Fibroblast of the conjunctiva (primary cell): ENCODE measurements around the gene ACTR3.

Experiments used
- DNase-seq: peaks from one replicate; pipeline ENCODE4 v3.0.0-alpha.2; 2010; ENCODE audit warnings: low read depth

The ACTR3 gene

DNA sequence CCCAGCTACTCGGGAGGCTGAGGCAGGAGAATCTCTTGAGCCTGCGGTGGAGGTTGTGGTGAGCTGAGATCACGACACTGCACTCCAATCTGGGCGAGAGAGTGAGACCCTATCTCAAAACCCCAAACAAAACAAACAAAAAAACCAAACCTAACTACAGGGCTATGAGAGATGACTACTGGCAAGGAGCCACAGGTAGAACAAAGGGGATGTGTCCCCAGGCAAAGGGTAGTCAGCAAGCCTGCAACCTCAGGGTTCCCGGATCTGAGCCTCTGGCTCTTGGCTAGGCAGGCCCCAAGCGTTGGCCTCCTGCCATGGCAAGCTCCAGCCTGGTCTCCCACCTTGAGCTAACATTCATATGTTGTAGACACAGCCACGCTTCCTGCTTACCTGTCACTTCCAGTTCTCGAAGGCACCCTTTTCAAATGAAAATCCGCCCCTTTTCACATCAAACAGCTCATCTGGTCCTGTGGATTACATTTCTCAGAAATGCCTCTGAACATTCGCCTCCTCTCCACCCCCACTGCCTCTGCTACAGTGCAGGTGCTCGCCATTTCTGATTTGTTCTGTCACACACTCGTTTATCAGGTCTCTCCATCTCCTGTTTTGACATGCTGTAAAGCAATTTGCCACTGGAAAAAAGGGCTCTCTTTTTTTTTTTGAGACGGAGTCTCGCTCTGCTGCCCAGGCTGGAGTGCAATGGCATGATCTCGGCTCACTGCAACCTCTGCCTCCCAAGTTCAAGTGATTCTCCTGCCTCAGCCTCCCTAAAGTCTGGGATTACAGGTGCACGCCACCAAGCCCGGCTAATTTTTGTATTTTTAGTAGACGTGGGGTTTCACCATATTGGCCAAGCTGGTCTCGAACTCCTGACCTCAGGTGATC lies 13.1 kb upstream of the ACTR3 start:
- no peak for DNase-seq

DNA sequence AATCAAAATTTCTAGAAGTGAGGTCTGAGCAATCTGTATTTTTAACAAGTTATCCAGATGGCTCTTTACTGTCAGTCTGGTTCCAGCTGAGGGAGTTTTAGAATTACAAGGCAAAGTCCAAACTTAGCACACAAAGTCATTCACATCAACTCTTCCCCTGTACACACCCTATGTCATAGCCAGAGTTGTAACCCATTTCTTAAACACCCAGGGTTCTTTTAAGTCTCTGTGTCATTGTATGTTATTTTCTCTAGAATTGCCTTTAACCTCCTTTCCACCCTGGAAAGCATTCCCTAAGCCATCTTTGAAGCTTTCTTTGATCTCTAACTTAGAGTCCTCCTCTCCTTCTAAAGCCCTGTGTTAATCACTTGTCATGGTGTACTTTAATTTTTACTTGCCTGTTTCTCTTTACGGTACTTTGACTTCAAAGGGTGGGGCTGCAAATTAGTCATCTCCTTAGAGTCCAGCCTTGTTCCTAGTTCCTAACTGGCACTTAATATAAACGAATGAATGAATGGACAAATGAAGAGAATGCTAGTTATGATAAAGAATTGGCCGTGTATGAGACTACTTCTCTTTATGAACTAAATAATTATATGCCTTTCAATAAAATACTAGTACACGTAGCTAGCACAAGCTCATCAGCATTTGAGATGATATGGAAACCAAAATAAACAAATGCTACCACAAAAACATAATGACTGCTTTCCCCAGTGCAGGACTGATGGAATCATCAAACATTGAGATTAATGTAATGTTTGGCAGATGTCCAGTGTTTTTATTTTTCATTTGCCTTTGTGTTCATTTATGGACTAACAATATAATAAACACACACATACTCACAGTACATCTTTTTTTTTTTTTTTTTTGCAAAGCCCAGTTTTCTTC lies 11.9 kb upstream of the ACTR3 start:
- no peak for DNase-seq

DNA sequence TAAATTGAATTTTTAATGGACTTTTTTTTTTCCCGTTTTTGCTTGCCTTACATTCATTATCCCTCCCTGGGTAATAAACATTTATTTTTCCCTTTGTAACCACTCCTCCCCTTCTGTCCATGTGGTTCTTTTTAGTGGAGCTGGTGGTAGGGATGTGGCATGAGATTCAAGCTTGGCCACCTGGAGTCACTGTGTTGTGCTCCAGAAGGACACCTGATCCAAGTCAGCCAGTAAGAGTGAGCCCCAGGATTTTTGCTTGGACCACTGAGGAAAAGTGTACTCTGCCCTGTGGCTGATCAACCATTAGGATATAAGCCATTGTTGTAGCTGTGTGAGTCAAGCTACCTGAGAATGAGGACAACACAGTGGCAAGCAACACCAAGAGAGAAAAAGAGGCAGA lies 11.1 kb upstream of the ACTR3 start:
- DNase-seq: no peak

DNA sequence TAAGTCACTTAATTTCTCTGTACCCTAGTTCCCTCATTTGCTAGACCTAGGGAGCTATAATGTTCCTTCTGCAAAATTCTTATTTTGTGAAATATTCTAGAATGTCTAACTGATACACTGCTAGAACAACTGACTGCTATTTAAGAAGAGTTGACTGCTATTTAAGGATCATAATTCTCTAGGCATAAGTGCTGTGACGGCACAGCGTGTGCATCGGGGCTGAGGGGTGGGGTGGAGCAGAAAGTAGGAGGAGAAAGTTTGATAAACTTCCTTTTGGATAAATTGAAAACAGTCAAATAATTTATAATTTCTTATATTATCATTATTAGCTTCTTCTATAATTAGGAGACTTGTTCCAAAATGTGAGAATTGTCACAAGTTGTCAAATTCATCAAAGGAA lies 10.4 kb upstream of the ACTR3 start:
- no peak for DNase-seq

DNA sequence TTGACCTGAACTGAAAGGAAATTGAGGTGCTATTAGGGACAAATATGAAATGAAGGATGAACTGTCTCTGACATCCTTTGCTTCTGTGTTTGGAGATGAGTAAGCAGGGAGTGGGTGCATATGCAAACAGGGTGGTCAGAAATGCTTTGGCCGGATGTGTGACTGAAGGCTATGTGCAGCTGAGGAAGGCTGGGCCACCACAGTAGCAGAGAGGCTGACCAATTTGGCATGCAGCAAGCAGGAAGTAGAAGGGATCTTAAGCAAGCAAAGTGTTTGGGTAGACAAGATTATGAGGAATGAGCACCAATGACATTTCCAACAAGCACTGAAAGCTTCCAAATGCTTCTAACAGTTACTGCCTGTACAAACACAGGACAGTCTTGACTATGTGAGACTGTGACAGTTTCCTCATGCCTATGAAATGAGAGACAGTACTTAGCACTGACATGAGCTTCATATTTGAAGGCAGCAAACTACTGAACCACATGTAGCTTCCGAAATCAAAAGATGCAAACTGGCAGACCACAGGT lies 3.3 kb upstream of the ACTR3 start:
- no peak for DNase-seq

DNA sequence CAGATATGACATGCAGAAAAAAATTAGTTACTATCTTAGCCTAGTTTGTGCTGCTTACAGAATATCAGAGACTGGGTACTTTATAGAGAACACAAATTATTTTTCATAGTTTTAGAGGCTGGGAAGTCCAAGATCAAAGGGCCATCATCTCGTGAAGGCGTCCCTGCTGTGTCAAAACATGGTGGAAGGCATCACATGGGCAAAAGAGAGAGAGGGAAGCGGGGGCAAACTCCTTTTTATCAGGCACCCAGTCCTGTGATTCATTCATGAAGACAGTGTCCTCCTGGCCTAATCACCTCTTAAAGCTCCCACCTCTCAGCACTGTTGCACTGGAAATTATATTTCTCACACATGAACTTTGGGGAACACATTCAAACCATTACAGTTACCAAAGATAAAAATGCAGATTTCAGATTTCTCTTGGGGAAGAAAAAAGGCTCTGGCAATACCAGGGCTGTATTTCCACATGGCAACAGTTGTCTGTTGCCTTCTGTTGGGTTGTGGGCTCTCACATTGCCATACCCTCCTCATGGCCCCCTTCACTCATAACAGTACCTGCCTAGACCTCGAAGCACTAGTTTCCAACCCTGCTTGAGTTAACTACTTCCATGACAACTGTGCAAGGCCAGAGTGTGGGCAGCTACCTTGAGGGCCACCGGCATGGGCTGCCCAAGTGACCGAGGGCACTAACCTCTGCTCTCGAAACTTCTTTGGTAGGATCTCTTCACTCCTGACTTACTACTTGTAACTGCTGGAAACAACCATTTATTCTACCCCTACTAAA lies 2.7 kb upstream of the ACTR3 start:
- no peak for DNase-seq

DNA sequence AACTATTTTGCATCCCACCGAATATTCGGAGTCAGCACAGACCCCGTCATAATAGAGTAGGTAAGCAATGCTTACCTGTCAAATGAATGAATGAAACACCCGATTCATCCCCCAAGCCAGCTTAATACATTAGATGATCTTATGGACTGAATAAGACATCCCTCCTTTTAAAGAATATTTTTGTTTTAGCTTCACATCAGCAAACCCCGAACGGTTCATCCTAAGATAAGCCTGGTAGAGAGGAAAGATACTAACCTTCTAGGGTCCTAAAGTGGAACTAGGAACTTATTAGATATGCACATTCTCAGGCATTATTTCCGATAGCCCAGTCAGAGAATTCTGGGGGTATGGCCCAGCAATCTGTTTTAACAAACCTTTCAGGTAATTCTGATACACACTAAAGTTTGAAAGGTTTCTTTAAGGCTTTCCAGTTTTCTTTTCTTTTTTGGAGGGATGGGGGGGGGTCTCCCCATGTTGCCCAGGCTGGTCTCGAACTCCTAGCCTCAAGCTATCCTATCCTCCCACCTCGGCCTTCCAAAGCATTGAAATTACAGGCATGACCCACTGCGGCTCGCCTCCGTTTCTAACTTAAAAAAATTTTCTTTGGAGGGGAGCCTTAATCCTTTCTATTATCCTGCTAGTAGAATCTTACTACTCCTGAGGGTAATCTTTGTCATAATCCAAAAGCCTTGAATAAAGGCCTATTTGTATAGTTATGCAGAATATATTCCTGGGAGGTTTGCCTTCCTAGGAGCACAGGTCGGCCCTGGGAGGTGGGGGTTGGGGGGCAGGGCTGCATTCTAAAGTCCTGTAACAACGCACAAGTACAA lies 1.0 kb upstream of the ACTR3 start:
- no peak for DNase-seq

DNA sequence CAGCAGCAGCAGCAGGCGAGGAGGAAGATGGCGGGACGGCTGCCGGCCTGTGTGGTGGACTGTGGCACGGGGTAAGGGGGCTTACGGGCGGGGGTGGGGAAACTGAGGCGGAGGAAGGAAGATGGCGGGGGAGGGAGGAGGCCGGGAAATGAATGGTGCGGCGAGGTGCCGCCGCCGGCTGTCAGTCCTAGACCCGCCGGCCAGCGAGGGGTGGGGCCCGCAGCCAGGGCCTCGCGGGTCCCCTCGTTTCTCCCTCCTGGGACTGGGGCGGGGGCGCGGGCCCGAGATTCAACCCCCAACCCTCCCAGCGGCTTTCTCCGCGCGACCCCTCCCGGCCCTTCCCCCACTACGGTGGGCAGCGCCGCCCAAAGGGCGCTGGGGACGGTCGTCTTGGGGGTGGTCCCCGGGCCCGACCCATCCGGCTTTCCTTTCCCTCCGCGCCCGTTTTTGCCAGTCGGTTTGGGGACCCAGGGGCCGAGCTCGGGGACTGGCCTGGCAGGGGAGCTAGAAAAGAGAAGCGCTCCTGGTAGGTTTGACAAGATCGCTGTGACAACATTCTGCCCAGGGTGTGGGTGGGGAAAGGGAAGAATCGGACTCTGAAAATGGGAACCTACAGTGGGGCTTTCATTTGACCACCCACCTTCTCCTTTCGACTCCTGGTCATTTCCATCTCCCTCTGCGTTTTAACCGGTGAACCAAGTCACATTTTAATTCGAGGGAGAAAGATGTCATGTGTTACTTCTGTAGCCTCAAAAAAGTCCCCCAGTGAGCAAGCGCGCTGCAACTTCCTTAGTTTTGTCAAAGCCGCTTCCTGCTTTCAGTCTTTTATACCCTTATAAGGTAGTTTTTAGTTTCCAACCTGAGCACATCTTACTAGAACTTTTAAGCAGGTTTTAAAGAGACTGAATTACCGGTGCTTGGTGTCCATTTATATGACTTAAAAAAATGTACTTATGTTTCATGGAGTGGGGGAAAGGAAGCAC lies 655 bp downstream of the ACTR3 start:
- peak; percentile 63 for DNase-seq

DNA sequence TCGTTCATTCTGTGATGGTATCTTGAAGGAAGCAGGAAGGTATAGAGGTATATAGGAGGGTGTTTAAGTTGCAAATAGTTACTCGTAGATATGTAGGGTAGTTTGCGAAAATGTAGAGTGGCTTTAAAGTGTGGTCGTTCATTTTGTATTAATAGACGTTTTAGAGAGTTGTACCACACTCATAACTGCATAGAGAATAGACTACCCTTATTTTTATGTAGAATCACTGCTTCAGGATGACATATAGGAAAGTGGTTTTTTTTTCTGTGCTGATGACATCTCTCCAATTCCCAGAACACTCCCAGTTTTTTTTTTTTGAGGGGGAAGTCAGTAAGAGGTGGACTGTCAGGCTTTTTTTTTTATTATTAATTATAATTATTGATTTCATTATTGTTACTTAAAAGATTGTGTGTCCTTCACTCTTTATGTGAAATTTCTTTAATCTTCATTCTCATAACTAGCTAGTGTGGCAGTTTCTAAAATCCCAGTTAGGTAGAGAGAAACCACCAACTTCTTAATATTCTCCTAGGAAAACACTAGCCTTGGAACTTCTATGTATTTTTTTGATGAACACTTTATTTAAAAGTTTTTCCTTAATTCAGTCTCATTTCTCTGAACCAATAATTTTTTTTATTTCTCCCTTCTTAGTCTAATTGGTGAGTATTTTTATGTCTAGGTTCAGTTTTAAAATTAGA lies 1.5 kb downstream of the ACTR3 start:
- no peak for DNase-seq

DNA sequence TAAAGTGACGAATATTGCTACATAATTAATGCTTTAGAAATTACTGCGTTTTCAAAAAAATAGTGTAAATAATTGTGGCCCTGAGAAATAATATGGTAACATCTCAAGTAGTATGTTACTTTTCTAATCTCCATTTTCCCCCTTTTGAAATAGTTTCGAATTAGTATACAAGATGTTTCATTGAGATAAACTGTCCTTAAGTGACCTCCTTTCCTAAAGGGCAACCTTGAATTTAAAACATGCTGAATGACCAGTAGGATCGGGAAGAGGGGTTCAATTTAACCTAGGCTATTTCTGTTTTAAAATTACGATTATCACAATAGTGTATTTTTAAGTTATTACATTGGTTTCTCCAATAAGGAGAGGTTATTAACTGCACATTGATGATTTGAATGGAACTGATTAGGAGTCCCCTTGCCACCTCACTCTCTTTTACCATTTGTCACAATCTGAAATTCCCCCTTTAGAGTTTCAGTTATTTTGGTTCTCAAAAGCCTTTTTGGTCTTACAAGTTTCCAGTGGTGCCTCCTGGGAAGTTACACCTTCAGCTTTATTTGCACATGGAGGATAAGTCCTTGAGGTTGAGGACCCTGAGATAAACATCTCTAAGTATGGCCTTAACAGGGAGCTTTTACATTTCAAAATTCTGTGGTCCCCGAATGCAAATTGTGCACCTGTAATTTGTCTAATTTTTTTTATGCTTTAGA lies 2.3 kb downstream of the ACTR3 start:
- DNase-seq: no peak

DNA sequence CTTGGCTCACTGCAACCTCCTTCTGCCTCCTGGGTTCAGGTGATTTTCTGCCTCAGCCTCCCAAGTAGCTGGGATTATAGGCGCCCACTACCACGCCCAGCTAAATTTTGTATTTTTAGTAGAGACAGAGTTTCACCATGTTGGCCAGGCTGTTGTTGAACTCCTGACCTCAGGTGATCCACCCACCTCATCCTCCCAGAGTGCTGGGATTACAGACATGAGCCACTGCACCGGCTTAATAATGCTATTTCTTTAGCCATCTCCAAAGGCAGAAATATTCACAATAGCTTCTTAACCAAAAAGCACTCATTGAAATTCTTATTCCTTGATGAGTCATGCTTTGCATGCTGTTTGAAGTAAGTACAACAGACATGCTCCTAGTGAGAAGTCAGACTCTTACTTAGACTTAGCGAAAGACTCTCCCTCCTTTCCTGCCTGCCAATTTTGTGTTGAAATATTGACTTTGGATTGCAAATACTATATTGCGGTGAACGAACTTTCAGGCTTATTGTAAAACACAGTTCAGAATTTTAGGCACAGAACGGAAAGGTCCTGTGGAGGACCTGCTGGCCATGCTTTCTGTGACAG lies 4.4 kb downstream of the ACTR3 start:
- peak; percentile 93 for DNase-seq

DNA sequence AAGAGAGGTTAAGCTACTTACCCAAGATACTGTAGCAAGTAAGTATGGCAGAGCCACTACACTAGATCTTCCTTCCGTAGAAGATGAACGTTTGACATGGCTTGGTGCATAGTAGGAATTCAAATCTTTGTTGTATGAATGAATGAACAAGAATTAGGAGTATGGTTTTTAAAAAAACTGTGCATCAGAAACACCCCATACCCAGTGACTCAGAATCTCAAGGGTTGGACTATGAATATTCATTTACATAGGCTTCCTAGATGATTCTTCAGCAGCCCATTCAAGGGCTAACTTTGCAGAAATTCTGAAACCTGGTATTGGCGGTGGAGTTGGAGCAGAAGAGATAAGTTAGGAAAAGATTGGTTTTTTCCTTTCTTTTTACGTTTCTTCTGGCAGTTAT lies 5.4 kb downstream of the ACTR3 start:
- no peak for DNase-seq

DNA sequence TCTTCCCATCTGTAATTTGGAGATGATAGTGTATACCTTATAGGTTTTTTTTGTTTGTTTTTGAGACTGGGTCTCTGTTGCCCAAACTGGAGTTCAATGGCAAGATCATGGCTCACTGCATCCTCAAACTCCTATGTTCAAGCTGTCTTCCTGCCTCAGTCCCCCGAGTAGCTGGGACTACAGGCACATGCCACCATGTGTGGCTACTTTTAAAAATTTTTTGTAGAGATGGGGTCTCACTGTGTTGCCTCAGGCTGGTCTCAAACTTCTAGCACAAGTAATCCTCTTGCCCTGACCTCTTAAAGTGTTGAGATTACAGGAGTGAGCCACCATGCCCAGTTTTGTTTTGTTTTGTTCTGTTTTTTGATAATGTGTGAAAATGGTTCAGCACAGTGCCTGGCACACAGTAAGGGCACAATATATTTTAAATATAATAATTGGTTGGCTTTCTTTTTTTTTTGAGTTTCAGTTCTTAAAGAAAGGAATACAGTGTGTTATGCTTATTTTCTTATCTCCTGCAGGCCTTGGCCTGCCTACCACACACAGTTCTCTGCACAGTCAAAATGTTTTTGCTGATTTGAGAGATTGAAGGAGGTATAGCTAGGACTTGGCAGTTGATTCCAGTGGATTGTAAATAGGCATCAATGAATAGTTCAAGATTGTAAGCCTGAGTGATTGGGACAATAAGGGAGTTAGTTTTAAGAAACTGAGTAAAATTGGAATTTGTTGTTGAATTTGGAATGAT lies 6.1 kb downstream of the ACTR3 start:
- no peak for DNase-seq

DNA sequence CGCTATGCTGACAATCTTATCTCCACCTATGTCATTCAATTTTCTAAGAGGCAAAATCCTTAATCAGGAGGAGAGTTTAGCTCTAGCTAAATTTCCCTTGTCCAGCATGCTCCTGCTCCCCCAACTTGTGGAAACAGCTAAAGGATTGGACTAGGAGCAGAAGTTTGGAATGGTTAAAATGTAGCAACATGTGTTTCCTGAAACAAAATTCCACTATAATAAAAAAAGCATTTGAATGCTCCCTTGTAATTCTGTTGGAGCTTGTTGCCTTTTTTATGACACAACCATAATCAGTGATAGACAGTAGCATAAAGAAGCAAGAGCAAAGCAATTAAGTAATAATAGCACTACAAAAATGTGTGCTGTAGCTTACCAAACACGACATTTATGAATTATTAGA lies 6.9 kb downstream of the ACTR3 start:
- DNase-seq: no peak

DNA sequence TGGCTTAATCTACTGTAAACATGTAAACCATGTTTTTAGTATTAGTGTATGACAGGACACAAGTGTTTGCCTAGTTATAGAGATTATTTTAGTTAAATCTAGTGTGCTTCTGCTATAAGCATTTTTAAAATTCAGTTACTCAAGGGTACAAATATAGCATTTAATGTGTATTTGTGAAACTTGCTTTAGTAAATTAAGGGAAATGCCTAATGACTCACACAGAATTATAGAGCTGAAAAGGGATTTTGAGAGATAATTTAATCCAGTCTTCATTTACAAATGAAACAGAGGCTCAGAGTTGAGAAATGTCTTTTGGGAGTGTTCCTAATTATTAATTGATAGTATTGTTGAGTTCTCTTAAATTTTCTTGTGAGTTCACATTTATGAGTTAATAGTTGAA lies 8.2 kb downstream of the ACTR3 start:
- DNase-seq: no peak

DNA sequence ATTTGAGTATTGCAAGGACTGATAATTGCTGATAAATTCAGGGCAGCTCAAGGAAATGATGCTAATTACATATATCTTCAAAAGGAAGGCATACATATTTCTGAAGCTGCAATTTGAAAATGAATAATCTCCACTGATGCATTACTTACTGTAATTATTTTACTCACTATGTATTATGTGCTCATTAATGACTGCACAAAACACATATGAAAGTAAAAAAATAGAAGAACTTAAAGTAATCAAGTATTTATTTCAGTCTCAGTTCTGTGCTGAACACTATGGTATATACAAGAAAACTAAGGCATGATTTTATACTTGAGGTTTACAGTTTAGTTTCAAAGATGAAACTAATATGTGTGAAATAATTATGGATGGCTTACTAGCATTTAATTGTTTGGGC lies 9.3 kb downstream of the ACTR3 start:
- DNase-seq: no peak

DNA sequence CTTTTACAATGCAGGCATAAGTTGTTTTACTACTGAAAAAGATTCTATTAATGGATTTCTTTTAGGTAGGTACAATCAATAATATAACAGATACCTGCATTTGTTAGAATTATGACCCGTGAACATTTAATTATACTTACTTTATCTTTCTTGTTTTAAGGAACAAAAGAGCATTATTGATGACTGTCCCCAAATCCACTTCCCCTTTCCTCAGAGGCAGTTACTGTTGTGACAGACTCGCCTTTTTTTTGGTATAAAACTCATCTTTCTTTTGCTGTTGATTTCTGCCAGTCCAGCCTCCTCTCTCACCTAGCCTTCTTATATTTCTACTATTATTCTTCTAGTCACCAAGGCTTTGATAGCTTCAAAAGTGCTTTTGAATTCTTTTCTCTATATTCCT lies 12.1 kb downstream of the ACTR3 start:
- DNase-seq: no peak

DNA sequence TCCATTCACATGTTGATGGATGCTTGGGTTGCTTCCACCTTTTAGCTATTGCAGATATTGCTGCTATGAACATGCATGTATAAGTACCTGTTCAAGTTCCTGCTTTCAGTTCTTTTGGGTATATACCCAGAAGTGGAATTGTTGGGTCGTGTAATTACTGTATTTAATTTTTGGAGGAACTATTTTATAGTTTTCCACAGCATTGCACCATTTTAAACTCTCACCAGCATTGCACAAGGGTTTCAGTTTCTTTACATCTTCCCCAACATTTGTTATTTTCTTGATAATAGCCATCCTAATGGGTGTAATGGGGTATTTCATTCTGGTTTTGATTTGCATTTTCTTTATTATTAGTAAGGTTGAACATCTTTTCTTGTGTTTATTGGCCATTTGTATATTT lies 16.0 kb downstream of the ACTR3 start:
- no peak for DNase-seq
